ENCODE measurements around the gene CDKN2D.

DNA sequence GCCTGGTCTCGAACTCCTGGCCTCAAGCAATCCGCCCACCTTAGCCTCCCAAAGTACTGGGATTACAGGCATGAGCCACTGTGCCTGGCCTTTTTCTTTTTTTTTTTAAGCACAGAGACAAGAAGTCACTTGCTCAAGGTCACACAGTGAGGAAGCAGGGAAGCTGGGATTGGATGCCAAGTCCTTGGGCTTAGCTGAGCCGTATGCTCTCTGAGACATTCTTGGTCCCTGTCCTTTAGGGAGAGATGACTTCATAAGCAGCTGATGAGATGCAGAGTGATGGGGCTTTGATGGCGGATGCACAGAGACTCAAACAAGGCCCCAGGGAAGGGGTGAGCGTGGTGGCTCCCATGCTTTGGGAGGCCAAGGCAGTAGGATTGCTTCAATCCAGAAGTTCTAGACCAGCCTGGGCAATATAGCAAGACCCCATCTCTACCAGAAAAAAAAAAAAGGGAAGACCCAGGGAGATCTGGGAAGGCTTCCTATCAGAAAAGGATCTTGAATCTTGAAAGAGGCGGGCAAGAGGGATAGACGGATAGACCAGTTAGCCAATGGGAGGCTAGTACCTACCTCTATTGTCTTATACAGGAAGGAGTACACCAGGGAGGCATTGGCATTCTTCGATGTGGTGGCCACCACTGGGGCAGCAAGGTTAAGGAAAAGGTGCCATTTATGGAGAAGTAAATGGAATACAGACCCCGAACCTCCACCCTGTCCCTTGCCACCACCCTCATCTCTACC is 14.4 kb upstream of the CDKN2D start:
- TF ChIP-seq, protein P1, sequence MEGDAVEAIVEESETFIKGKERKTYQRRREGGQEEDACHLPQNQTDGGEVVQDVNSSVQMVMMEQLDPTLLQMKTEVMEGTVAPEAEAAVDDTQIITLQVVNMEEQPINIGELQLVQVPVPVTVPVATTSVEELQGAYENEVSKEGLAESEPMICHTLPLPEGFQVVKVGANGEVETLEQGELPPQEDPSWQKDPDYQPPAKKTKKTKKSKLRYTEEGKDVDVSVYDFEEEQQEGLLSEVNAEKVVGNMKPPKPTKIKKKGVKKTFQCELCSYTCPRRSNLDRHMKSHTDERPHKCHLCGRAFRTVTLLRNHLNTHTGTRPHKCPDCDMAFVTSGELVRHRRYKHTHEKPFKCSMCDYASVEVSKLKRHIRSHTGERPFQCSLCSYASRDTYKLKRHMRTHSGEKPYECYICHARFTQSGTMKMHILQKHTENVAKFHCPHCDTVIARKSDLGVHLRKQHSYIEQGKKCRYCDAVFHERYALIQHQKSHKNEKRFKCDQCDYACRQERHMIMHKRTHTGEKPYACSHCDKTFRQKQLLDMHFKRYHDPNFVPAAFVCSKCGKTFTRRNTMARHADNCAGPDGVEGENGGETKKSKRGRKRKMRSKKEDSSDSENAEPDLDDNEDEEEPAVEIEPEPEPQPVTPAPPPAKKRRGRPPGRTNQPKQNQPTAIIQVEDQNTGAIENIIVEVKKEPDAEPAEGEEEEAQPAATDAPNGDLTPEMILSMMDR (IDR thresholded peaks at IDR 0.05; ENCODE audit: insufficient read depth, low read length, poor library complexity, severe bottlenecking) = no peak
- no peak for TF ChIP-seq EZH2phosphoT487 (conservative IDR thresholded peaks at IDR 0.05; ENCODE audit: low read length)
